ENCODE measurements around the gene NKD2.

GRCh38 chr5:997001-997474 lies 11.6 kb upstream of the NKD2 start:
- no peak for TF ChIP-seq EZH2 (IDR thresholded peaks at IDR 0.05; ENCODE audit: insufficient read depth, low read length)
- TF ChIP-seq, protein P1, sequence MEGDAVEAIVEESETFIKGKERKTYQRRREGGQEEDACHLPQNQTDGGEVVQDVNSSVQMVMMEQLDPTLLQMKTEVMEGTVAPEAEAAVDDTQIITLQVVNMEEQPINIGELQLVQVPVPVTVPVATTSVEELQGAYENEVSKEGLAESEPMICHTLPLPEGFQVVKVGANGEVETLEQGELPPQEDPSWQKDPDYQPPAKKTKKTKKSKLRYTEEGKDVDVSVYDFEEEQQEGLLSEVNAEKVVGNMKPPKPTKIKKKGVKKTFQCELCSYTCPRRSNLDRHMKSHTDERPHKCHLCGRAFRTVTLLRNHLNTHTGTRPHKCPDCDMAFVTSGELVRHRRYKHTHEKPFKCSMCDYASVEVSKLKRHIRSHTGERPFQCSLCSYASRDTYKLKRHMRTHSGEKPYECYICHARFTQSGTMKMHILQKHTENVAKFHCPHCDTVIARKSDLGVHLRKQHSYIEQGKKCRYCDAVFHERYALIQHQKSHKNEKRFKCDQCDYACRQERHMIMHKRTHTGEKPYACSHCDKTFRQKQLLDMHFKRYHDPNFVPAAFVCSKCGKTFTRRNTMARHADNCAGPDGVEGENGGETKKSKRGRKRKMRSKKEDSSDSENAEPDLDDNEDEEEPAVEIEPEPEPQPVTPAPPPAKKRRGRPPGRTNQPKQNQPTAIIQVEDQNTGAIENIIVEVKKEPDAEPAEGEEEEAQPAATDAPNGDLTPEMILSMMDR (IDR thresholded peaks at IDR 0.05; ENCODE audit: insufficient read depth, low read depth, low read length), result no peak

Measured in astrocyte (in vitro differentiated cells and primary cell).